ENCODE data around the gene LHX2.

The LHX2 gene

DNA sequence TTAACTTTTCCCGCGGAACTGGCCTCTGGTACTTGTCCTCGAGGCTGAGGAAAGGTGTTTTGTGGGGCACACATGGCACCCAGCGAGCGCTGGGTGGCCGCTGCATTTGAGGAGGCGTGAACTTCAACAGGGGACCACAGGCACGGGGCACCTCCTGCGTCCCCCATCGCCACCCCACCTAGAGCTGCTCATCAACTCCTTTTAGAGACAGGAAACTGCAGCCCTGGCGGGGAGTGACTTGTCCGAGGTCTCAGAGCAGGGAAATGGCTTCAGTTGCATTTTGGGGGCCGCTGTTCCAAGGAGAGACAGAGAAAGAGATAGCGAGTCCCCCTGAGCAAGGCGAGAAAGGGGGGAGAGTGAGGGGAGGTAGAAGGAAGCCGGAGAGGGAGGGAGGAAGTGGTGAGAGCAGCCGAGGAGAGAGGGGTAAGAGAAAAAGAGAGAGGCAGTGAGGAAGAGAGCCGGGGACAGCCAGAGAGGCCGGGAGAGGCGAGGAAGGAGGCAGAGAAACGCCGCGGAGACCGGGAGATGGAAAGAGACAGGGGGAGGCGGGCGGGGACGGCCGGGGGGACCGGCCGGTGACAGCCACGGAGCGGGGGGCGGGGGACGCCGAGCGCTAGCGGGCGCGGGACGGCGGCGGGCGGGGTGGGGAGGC, 12.5 kb upstream of the LHX2 start:
- in situ Hi-C loops (cut with MboI; ENCODE audit: low sequenced_read_pairs, unreplicated experiment): no loop called here
- peak; percentile 50 for DNase-seq (ENCODE audit: low spot score)
- TF ChIP-seq, protein P1, sequence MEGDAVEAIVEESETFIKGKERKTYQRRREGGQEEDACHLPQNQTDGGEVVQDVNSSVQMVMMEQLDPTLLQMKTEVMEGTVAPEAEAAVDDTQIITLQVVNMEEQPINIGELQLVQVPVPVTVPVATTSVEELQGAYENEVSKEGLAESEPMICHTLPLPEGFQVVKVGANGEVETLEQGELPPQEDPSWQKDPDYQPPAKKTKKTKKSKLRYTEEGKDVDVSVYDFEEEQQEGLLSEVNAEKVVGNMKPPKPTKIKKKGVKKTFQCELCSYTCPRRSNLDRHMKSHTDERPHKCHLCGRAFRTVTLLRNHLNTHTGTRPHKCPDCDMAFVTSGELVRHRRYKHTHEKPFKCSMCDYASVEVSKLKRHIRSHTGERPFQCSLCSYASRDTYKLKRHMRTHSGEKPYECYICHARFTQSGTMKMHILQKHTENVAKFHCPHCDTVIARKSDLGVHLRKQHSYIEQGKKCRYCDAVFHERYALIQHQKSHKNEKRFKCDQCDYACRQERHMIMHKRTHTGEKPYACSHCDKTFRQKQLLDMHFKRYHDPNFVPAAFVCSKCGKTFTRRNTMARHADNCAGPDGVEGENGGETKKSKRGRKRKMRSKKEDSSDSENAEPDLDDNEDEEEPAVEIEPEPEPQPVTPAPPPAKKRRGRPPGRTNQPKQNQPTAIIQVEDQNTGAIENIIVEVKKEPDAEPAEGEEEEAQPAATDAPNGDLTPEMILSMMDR (IDR thresholded peaks at IDR 0.05; ENCODE audit: borderline replicate concordance, control extremely low read depth, extremely low read depth, insufficient read depth, missing control alignments): no peak

DNA sequence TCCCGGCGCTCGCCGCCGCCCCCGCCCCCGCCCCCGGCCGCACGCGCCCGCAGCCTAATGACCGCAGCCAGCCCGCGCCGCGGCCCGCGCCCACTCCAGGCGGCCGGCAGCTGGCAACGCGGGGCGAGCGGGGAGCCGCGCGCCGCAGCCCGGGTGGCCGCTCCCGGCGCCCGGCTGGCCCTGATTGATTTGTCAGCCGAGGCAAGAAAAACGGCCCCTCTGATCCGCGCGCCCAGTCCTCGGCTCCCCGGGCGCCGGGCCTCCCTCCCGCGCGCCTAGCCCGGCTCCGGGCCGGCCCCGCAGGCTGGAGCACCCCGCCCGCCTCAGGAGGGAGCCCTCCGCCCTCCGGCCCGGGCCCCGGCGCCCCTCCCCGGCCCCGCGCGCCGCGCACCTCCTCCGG, 11.9 kb upstream of the LHX2 start:
- peak; percentile 50 for DNase-seq (ENCODE audit: low spot score)
- in situ Hi-C loops (cut with MboI; ENCODE audit: low sequenced_read_pairs, unreplicated experiment): loop anchor here (25.0 kb wide), 1 partner anchor 462 kb away; no protein-coding TSS in a partner anchor
- TF ChIP-seq, protein P1 (IDR thresholded peaks at IDR 0.05; ENCODE audit: borderline replicate concordance, control extremely low read depth, extremely low read depth, insufficient read depth, missing control alignments): no peak

DNA sequence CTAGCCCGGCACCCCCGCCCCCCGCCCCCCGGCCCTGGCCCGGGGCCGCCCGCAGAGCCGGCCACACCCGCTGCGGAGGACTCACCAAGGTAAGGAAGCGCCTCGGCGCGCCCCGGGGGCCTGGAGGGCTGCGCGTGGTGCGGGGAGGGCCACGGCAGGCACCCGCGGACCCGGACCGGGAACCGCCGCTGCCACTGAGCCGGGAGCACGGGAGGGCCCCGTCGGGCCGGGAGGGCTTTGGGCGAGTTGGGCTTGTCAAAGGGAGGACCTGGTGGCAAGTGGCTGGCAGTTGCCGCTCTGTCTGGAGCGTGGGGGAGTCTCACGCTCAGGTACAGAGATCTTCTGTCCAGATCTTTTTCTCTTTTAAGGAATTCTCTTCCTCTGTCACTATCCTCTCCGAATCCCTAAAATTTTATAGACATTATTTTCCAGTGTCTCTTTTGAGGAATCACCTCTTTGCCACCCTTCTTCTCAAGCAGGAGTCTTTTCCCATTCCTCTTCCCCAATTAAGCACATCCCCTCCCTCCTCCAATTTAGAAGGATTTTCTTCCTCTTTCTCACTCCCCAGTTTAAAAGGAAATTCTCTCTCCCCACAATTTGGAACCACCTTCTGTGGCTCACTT, 11.3 kb upstream of the LHX2 start:
- TF ChIP-seq, protein P1 (IDR thresholded peaks at IDR 0.05; ENCODE audit: borderline replicate concordance, control extremely low read depth, extremely low read depth, insufficient read depth, missing control alignments): no peak
- in situ Hi-C loops (cut with MboI; ENCODE audit: low sequenced_read_pairs, unreplicated experiment): loop anchor here (25.0 kb wide), 1 partner anchor 463 kb away; no protein-coding TSS in a partner anchor
- DNase-seq (ENCODE audit: low spot score): no peak

DNA sequence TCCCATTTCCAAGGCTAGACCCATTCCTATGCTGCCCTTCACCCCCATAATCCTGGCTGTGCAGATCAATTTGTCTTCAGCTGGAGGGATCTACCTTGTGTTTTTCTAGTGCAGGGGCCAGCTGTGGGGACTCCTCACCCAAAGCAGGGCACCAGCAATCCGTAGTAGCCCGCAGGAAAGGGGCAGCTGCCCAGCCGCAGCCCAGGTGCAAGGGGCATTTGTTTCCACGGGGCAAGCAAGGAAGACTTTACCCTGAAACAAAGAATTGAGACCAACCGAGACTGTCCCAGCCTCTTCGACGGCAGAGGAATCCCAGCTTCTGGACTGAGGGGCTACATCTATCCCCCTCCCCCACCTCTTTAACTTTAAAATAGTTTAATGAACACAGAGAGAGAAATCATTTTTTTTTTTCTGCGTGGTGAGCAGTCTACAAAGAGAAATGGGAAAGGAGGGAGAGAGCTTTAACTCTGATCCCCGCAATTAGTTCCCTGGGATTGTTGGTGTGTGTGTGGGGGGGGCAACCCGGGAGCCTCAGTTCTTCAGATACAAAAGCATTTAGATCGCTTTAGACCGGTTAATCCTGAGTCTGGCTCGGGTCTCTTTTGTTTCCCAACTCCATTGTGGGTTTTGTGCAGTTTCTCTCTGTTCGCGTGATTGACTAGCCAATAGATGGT, 10.6 kb upstream of the LHX2 start:
- TF ChIP-seq, protein P1 (IDR thresholded peaks at IDR 0.05; ENCODE audit: borderline replicate concordance, control extremely low read depth, extremely low read depth, insufficient read depth, missing control alignments): no peak
- DNase-seq (ENCODE audit: low spot score): no peak
- in situ Hi-C loops (cut with MboI; ENCODE audit: low sequenced_read_pairs, unreplicated experiment): loop anchor here (25.0 kb wide), 1 partner anchor 464 kb away; no protein-coding TSS in a partner anchor

DNA sequence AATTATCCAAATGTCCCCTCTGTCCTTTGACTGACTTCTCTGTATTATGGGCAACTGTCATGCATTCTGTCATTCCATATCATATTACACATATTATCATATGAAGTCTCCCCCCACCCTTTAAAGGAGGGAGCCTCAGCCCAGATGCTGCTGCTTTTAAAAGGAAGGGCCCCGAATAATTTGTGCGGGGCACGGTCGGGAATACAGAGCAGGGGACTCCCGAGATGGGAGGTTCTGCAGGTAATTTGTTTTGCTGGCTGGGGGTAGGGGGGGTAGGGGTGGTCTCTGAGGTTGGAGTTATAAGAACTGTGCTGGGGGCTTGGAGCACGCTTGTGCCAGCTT, 10.1 kb upstream of the LHX2 start:
- in situ Hi-C loops (cut with MboI; ENCODE audit: low sequenced_read_pairs, unreplicated experiment): loop anchor here (25.0 kb wide), 1 partner anchor 464 kb away; no protein-coding TSS in a partner anchor
- TF ChIP-seq, protein P1 (IDR thresholded peaks at IDR 0.05; ENCODE audit: borderline replicate concordance, control extremely low read depth, extremely low read depth, insufficient read depth, missing control alignments): no peak
- DNase-seq (ENCODE audit: low spot score): no peak

DNA sequence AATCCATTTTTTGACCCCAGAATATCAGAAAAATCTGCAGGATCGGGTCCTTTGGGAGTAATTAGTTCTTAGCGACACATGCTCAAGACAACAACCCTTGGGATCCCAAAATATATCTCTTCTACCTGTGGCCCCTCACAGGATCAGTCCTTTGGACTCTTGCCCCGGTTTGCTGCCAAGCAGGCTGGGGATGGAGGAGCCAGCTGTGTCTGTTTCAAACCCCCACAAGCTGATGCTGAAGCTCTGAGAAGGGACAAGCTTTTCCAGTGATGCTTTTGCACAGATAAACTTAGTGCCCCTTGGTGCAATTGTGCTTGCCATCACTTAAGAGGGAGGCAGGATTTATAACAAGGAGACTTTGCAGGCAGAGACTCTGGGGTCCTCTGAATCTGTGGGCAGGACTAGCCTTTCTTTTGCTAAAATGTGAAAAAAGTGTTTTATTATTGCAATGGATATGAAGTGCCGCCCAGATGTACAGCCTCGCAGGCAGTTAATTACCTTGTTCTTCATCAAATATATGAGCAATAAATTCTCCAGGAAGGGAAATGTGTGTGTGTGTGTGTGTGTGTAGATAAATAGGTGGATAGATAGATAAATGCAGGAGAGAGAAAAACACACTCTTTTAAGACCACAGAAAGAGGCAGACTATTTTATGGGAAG, 9.6 kb upstream of the LHX2 start:
- TF ChIP-seq, protein P1 (IDR thresholded peaks at IDR 0.05; ENCODE audit: borderline replicate concordance, control extremely low read depth, extremely low read depth, insufficient read depth, missing control alignments): no peak
- DNase-seq (ENCODE audit: low spot score): no peak
- in situ Hi-C loops (cut with MboI; ENCODE audit: low sequenced_read_pairs, unreplicated experiment): loop anchor here (25.0 kb wide), 1 partner anchor 465 kb away; no protein-coding TSS in a partner anchor
